C4-2B (cell line): Measurements from ENCODE around the gene MDK.

Source experiments
- CTCF ChIP-seq: fragments of 450-650 bp; conservative IDR thresholded peaks from 2 replicates; pipeline ENCODE4 v1.5.1; 2017; ENCODE audit warnings: mild to moderate bottlenecking
- ZFX ChIP-seq: fragments of 450-650 bp; IDR thresholded peaks from 2 replicates; pipeline ENCODE4 v1.6.1; 2017

DNA sequence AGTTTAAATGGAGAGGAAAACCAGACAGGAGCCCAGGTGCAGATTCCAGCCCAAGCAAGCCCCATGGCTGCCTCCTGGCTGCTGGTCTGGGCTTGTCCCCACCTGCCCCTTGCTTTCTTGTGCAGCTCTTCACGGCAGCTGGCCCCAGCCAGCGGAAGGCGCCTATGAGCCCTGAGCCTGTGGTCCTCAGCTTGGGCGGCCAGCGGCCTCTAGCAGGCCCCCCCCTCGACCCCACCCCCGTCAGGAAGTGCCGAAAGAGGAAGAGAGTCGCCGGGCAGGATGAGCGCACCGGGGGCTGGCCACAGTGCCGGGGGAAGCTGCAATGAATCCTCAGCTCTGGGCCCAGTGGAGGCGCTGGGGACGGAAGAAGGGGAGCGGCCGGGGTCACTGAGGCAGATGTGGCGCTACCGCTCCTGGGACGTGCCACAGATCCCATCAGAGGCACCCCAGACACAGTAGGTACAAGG, 36.3 kb upstream of the MDK start:
- TF ChIP-seq CTCF (no peak), ZFX (no peak)
